H9 (cell line): ENCODE measurements around the gene C16orf78. TPM values are rescaled to one million over a fixed set of nuclear protein-coding genes. Genes with fewer than 3 reads are reported as not detected.

Experiments used
- DNase-seq: peaks from one replicate; pipeline ENCODE4 v3.0.0-alpha.2; 2017
- H2AFZ ChIP-seq: one replicate; pipeline ENCODE4 v1.6.1; 2013; ENCODE audit warnings: mild to moderate bottlenecking, low read length, control low read depth, moderate library complexity
- H2AK5ac ChIP-seq: 2 replicates; pipeline ENCODE4 v1.6.1; 2013; ENCODE audit warnings: low read length, control low read depth, mixed read lengths; ENCODE audit not compliant: insufficient read length
- H2BK120ac ChIP-seq: one replicate; pipeline ENCODE4 v1.6.1; 2013; ENCODE audit warnings: low read depth, mild to moderate bottlenecking, low read length, control low read depth, inconsistent platforms; ENCODE audit not compliant: poor library complexity, severe bottlenecking
- H2BK12ac ChIP-seq: 2 replicates; pipeline ENCODE4 v1.6.1; 2013; ENCODE audit warnings: low read length, control low read depth, mixed read lengths, low read depth; ENCODE audit not compliant: insufficient read length
- H2BK15ac ChIP-seq: 2 replicates; pipeline ENCODE4 v1.6.1; 2013; ENCODE audit warnings: low read depth, low read length, control low read depth
- H2BK20ac ChIP-seq: one replicate; pipeline ENCODE4 v1.6.1; 2013; ENCODE audit warnings: low read depth, mild to moderate bottlenecking, low read length, control low read depth, inconsistent platforms; ENCODE audit not compliant: poor library complexity, severe bottlenecking
- H2BK5ac ChIP-seq: 2 replicates; pipeline ENCODE4 v1.6.1; 2013; ENCODE audit warnings: low read length, control low read depth, mixed read lengths; ENCODE audit not compliant: insufficient read length
- H3K14ac ChIP-seq: 2 replicates; pipeline ENCODE4 v1.6.1; 2013; ENCODE audit warnings: low read length, control low read depth; ENCODE audit not compliant: insufficient read depth
- H3K18ac ChIP-seq: 2 replicates; pipeline ENCODE4 v1.6.1; 2013; ENCODE audit warnings: low read depth, mild to moderate bottlenecking, mixed read lengths, low read length, control low read depth; ENCODE audit not compliant: insufficient read length
- H3K23ac ChIP-seq: 2 replicates; pipeline ENCODE4 v1.6.1; 2013; ENCODE audit warnings: low read length, control low read depth, mixed read lengths, low read depth; ENCODE audit not compliant: insufficient read length
- H3K23me2 ChIP-seq: 2 replicates; pipeline ENCODE4 v1.6.1; 2013; ENCODE audit warnings: low read depth, mild to moderate bottlenecking, mixed read lengths, low read length, control low read depth; ENCODE audit not compliant: insufficient read length, poor library complexity, severe bottlenecking
- H3K27ac ChIP-seq: 2 replicates; pipeline ENCODE4 v1.5.1; 2013; ENCODE audit warnings: low read length, control low read depth, mixed read lengths, low read depth; ENCODE audit not compliant: insufficient read length
- H3K27me3 ChIP-seq: 2 replicates; pipeline ENCODE4 v1.6.1; 2013; ENCODE audit warnings: low read length, control low read depth, inconsistent platforms; ENCODE audit not compliant: insufficient read depth
- H3K4ac ChIP-seq: 2 replicates; pipeline ENCODE4 v1.6.1; 2013; ENCODE audit warnings: low read depth, mild to moderate bottlenecking, control low read depth, inconsistent platforms, low read length, moderate library complexity
- H3K4me1 ChIP-seq: 2 replicates; pipeline ENCODE4 v1.6.1; 2013; ENCODE audit warnings: low read length, control low read depth, inconsistent platforms; ENCODE audit not compliant: insufficient read depth
- H3K4me2 ChIP-seq: 2 replicates; pipeline ENCODE4 v1.6.1; 2013; ENCODE audit warnings: low read length, control low read depth, mixed read lengths; ENCODE audit not compliant: insufficient read length, insufficient read depth
- H3K56ac ChIP-seq: 2 replicates; pipeline ENCODE4 v1.6.1; 2013; ENCODE audit warnings: low read depth, mild to moderate bottlenecking, mixed read lengths, low read length, control low read depth; ENCODE audit not compliant: insufficient read length
- H3K79me1 ChIP-seq: 2 replicates; pipeline ENCODE4 v1.6.1; 2013; ENCODE audit warnings: low read depth, mild to moderate bottlenecking, moderate library complexity, low read length, control low read depth, inconsistent platforms; ENCODE audit not compliant: insufficient read depth, poor library complexity, severe bottlenecking
- H3K79me2 ChIP-seq: 2 replicates; pipeline ENCODE4 v1.6.1; 2013; ENCODE audit warnings: low read length, control low read depth, inconsistent platforms; ENCODE audit not compliant: insufficient read depth
- H3K9ac ChIP-seq: 2 replicates; pipeline ENCODE4 v1.6.1; 2013; ENCODE audit warnings: low read length, control low read depth, mixed read lengths; ENCODE audit not compliant: insufficient read length; ENCODE audit errors: extremely low read depth
- H3K9me3 ChIP-seq: one replicate; pipeline ENCODE4 v1.6.1; 2013; ENCODE audit warnings: low read depth, low read length, inconsistent platforms; ENCODE audit not compliant: control insufficient read depth
- H3T11ph ChIP-seq: one replicate; pipeline ENCODE4 v1.6.1; 2013; ENCODE audit warnings: mild to moderate bottlenecking, low read length, control low read depth, inconsistent platforms
- H4K20me1 ChIP-seq: one replicate; pipeline ENCODE4 v1.6.1; 2013; ENCODE audit not compliant: control insufficient read depth, insufficient read length, insufficient read depth
- H4K5ac ChIP-seq: 2 replicates; pipeline ENCODE4 v1.6.1; 2013; ENCODE audit warnings: low read depth, mild to moderate bottlenecking, mixed read lengths, low read length, control low read depth; ENCODE audit not compliant: insufficient read length
- H4K8ac ChIP-seq: replicated peaks from 2 replicates; pipeline ENCODE4 v1.6.1; 2013; ENCODE audit warnings: low read length, control low read depth, mixed read lengths, low read depth; ENCODE audit not compliant: insufficient read length
- H4K91ac ChIP-seq: 2 replicates; pipeline ENCODE4 v1.6.1; 2013; ENCODE audit warnings: low read depth, mild to moderate bottlenecking, moderate library complexity, mixed read lengths, low read length, control low read depth; ENCODE audit not compliant: insufficient read length
- H3K27ac Mint-ChIP-seq, 3 experiments: 2 replicates in 2 of 3; 3 replicates in 1 of 3; pipeline ENCODE4 v1.8.0; 2020 to 2021; ENCODE audit warnings: mixed read lengths in 3 of 3, mild to moderate bottlenecking in 1 of 3, moderate library complexity in 1 of 3
- H3K27me3 Mint-ChIP-seq: 2 replicates; pipeline ENCODE4 v1.8.0; 2021; ENCODE audit warnings: low read depth, mild to moderate bottlenecking, moderate library complexity, mixed read lengths
- H3K36me3 Mint-ChIP-seq, 3 experiments: 2 replicates in 2 of 3; 3 replicates in 1 of 3; pipeline ENCODE4 v1.8.0; 2020 to 2021; ENCODE audit warnings: low read depth in 3 of 3, mixed read lengths in 3 of 3; ENCODE audit not compliant: insufficient read depth in 1 of 3
- H3K4me1 Mint-ChIP-seq, 2 experiments: 2 replicates each; pipeline ENCODE4 v1.8.0; 2020; ENCODE audit warnings: mixed read lengths in 2 of 2
- H3K4me3 Mint-ChIP-seq, 2 experiments: 2 replicates in 1 of 2; 3 replicates in 1 of 2; pipeline ENCODE4 v1.8.0; 2020 to 2021; ENCODE audit warnings: mild to moderate bottlenecking in 2 of 2, mixed read lengths in 2 of 2, moderate library complexity in 1 of 2
- H3K9me3 Mint-ChIP-seq, 2 experiments: 2 replicates in 1 of 2; 3 replicates in 1 of 2; pipeline ENCODE4 v1.8.0; 2020; ENCODE audit warnings: mild to moderate bottlenecking in 2 of 2, mixed read lengths in 2 of 2, moderate library complexity in 1 of 2
- WGBS: extraction: QIAGEN DNeasy Blood & Tissue Kit; methylation state at CpG from one replicate; pipeline ENCODE4 v1.1.7; 2013; ENCODE audit warnings: missing lambda C conversion rate, low lambda C conversion rate, mixed read lengths; ENCODE audit not compliant: insufficient read length; ENCODE audit errors: extremely low coverage; 5-methylcytosine and 5-hydroxymethylcytosine counted together
- total RNA-seq: library from RNA; stranded (reverse); gene quantifications from 2 replicates; pipeline ENCODE4 v1.2.1, GENCODE V29; 2021
- TF ChIP-seq, protein P1 (sequence below): fragments of 200-600 bp; sonication (generic); conservative IDR thresholded peaks from 3 replicates; pipeline ENCODE4 v1.8.0; 2021; ENCODE audit warnings: antibody characterized with exemption, mild to moderate bottlenecking

C16orf78 gene
- total RNA-seq, 1 experiment from 2014 or later, result not detected

DNA sequence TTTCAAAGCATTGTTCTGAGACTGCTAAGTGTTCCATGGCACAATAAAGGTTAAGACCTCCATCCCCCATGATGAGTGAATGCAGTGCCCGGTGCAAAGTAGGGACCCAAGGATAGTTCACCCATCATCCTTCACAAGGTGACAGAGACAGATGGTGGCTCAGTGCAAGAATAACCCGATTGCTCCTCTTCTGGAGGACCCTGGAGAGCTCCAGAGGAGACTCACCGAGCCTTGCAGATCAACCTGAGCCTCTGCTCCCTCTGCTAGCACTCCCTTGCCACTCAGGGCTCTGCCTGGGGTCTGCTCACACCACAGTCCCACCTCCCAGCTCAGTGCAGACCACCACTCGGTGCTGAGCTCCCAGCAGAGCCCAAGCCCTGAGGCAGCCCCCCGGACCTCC, 49.3 kb downstream of the C16orf78 start:
- H3K27me3 Mint-ChIP-seq, result peaks cover 33% of the 10 kb centered on the region

More for the DNA sequence above, 49.3 kb downstream of the C16orf78 start:
- WGBS, result no CpG with 5 or more reads among the region's 5 CpGs
- Histone ChIP-seq H2BK12ac (no peak overlapping the region), H3K23me2 (no peaks in the 10 kb centered on the region), H3K9me3 (no peaks in the 10 kb centered on the region), H3K23ac (no peak overlapping the region), H2AK5ac (no peak overlapping the region), H4K20me1 (no peaks in the 10 kb centered on the region), H3K79me2 (no peaks in the 10 kb centered on the region), H4K8ac (no peak overlapping the region), H2AFZ (no peak overlapping the region), H3K18ac (no peak overlapping the region), H3T11ph (no peak overlapping the region), H2BK5ac (no peak overlapping the region), H3K9ac (no peak overlapping the region), H3K14ac (no peak overlapping the region; the same call in 1 of the 2 replicates), H2BK15ac (no peak overlapping the region), H3K4ac (no peak overlapping the region), H4K5ac (no peak overlapping the region), H2BK120ac (no peak overlapping the region), H3K4me1 (no peaks in the 10 kb centered on the region), H3K56ac (no peak overlapping the region), H3K27me3 (no peaks in the 10 kb centered on the region), H3K27ac (no peak overlapping the region), H3K4me2 (no peak overlapping the region), H3K79me1 (no peaks in the 10 kb centered on the region), H2BK20ac (no peak overlapping the region), H4K91ac (no peak overlapping the region)
- Mint-ChIP-seq H3K4me1 (peaks cover 4 to 7% of the 10 kb centered on the region in 2 experiments; a peak in 2 of 4 replicates), H3K4me3 (no peak overlapping the region), H3K36me3 (no peaks in the 10 kb centered on the region), H3K27ac (no peak overlapping the region), H3K9me3 (no peaks in the 10 kb centered on the region)
- TF ChIP-seq, protein P1, sequence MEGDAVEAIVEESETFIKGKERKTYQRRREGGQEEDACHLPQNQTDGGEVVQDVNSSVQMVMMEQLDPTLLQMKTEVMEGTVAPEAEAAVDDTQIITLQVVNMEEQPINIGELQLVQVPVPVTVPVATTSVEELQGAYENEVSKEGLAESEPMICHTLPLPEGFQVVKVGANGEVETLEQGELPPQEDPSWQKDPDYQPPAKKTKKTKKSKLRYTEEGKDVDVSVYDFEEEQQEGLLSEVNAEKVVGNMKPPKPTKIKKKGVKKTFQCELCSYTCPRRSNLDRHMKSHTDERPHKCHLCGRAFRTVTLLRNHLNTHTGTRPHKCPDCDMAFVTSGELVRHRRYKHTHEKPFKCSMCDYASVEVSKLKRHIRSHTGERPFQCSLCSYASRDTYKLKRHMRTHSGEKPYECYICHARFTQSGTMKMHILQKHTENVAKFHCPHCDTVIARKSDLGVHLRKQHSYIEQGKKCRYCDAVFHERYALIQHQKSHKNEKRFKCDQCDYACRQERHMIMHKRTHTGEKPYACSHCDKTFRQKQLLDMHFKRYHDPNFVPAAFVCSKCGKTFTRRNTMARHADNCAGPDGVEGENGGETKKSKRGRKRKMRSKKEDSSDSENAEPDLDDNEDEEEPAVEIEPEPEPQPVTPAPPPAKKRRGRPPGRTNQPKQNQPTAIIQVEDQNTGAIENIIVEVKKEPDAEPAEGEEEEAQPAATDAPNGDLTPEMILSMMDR, result no peak
- no peak for DNase-seq
